ENCODE data around the gene PIWIL1. TPM values are rescaled to one million over a fixed set of nuclear protein-coding genes. Genes with fewer than 3 reads are reported as not detected.

PIWIL1 gene
- total and polyA plus RNA-seq, 2 donors (not counting 3 experiments of a cell fraction or from before 2014, with no cell fraction given): not detected

DNA sequence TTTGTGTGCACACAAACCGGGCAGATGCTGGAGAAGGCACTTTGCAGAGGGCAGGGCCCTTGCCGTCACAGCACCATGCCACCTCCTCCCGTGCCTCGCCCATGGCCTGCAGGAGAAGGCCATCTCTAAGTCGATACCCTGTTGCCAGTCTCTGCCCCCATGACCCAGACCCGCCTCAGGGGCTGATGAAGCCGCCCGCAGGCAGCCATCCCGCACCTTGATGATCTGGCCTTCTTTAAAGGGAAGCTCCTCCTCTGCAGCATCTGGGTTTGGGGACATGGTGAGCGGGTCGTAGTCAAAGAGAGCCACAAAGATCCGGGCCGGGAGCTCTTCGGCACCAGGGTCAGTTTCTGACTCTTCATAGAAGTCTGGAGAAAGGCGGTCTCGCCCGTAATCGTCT is 76.2 kb downstream of the PIWIL1 start:
- no peak overlapping the region for H3K4me2 ChIP-seq (ENCODE audit: insufficient read depth, low read length)
- no TSS peak for BruUV-seq (replicated peaks)
- H3K36me3 ChIP-seq (ENCODE audit: control insufficient read depth in 2 of 2, extremely low read depth in 1 of 2, insufficient read depth in 2 of 2, low read length in 2 of 2): no peaks in the 10 kb centered on the region
- FAIRE-seq (no peak), DNase-seq (ENCODE audit: low read depth, low spot score) (no peak)
- H3K27me3 ChIP-seq (ENCODE audit: control insufficient read depth in 2 of 2, insufficient read depth in 2 of 2, low read length in 2 of 2): no peaks in the 10 kb centered on the region
- intact Hi-C loops (cut with micrococcal nuclease) (no loop called here), dilution Hi-C loops (cut with MboI; ENCODE audit: extremely low pct_ligation_motif_present, low sequenced_read_pairs) (no loop called here)
- H3K27ac ChIP-seq (ENCODE audit: insufficient read depth, low read depth, low read length): no peak overlapping the region
- no peaks in the 10 kb centered on the region for H3K9me1 ChIP-seq (replicated peaks; ENCODE audit: control insufficient read depth, extremely low read depth, insufficient read depth, low read length)
- no peaks in the 10 kb centered on the region for H4K20me1 ChIP-seq (replicated peaks; ENCODE audit: control insufficient read depth, extremely low read depth, insufficient read depth, low read length)
- H3K79me2 ChIP-seq (ENCODE audit: control insufficient read depth, insufficient read depth, low read length): no peaks in the 10 kb centered on the region
- CTCF ChIA-PET: no interaction called here
- no peak overlapping the region for H2AFZ ChIP-seq (ENCODE audit: low read depth, low read length)
- no peak overlapping the region for H3K9ac ChIP-seq (replicated peaks; ENCODE audit: extremely low read depth, insufficient read depth, low read length)
- TF ChIP-seq GATA2 (IDR thresholded peaks at IDR 0.05; ENCODE audit: insufficient read depth, insufficient read length, low read depth, low read length) (no peak), POLR2AphosphoS5 (IDR thresholded peaks at IDR 0.05; ENCODE audit: insufficient read depth, low read depth, low read length) (no peak), POLR2A (IDR thresholded peaks at IDR 0.05; ENCODE audit: low read depth, low read length) (no peak), EZH2 (IDR thresholded peaks at IDR 0.05; ENCODE audit: borderline replicate concordance, low read depth, low read length, severe bottlenecking) (no peak), FOS (IDR thresholded peaks at IDR 0.05; ENCODE audit: borderline replicate concordance, insufficient read depth, low read length) (no peak), JUN (IDR thresholded peaks at IDR 0.05; ENCODE audit: borderline replicate concordance, insufficient read depth, insufficient read length, low read depth) (no peak), MYC (IDR thresholded peaks at IDR 0.05; ENCODE audit: low read depth, low read length) (no peak)
- TF ChIP-seq, protein P1, sequence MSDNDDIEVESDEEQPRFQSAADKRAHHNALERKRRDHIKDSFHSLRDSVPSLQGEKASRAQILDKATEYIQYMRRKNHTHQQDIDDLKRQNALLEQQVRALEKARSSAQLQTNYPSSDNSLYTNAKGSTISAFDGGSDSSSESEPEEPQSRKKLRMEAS (IDR thresholded peaks at IDR 0.05; ENCODE audit: insufficient read depth, insufficient read length): no peak
- TF ChIP-seq, protein P2, sequence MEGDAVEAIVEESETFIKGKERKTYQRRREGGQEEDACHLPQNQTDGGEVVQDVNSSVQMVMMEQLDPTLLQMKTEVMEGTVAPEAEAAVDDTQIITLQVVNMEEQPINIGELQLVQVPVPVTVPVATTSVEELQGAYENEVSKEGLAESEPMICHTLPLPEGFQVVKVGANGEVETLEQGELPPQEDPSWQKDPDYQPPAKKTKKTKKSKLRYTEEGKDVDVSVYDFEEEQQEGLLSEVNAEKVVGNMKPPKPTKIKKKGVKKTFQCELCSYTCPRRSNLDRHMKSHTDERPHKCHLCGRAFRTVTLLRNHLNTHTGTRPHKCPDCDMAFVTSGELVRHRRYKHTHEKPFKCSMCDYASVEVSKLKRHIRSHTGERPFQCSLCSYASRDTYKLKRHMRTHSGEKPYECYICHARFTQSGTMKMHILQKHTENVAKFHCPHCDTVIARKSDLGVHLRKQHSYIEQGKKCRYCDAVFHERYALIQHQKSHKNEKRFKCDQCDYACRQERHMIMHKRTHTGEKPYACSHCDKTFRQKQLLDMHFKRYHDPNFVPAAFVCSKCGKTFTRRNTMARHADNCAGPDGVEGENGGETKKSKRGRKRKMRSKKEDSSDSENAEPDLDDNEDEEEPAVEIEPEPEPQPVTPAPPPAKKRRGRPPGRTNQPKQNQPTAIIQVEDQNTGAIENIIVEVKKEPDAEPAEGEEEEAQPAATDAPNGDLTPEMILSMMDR (IDR thresholded peaks at IDR 0.05; ENCODE audit: extremely low read depth in 1 of 2, insufficient read depth in 1 of 2, low read depth in 1 of 2, low read length in 2 of 2): no peak
- no peak overlapping the region for H3K4me3 ChIP-seq (replicated peaks in 1 of 3; ENCODE audit: insufficient read depth in 1 of 3, low read depth in 1 of 3, low read length in 3 of 3)
- POLR2A ChIA-PET: no interaction called here
- no peaks in the 10 kb centered on the region for H3K4me1 ChIP-seq (ENCODE audit: control insufficient read depth, extremely low read depth, insufficient read depth, low read length)
- H3K9me3 ChIP-seq (replicated peaks; ENCODE audit: control insufficient read depth, insufficient read depth, low read length): peaks cover 11% of the 10 kb centered on the region

All from endothelial cell of umbilical vein (primary cell).